ENCODE results near the gene CHM. TPM values are rescaled to one million over a fixed set of nuclear protein-coding genes. Genes with fewer than 3 reads are reported as not detected.
"Not testable (repeated sequence)": the region's sequence is repeated elsewhere in the genome, so short reads cannot be mapped to it uniquely, and the experiment has no call there.

CHM gene
- total RNA-seq, 1 donor from 2014 or later, result 23.3 TPM

DNA sequence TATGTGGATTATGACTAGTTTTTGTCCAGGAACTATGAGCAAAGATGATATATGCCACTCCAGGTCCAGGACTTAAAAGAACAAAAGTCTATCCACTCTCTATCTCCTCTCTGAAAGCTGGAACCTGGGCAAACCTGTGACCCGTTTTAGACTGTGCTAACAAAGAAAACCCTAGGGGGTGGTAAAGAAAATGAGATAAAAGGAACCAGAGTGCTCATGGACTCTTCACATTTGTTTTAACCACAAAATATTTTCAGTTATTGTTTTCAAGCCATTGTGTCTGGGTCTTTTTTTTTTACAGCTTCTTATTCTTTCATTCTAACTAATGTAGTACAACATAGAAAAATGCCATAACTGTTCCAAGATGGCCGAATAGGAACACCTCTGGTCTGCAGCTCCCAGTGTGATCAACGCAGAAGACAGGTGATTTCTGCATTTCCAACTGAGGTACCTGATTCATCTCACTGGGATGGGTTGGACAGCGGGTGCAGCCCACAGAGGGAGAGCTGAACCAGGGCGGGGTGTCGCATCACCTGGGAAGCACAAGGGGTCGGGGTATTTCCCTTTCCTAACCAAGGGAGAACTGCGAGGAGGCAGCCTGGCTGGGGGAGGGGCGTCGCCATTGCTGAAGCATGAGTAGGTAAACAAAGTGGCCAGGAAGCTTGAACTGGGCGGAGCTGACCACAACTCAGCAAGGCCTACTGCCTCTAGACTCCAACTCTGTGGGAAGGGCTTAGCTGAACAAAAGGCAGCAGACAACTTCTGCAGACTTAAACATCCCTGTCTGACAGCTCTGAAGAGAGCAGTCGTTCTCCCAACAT lies 45.1 kb downstream of the CHM start:
- no peak for DNase-seq (ENCODE audit: low spot score)

- DNase-seq (ENCODE audit: low spot score), result no peak
Observed at GRCh38 chrX:85998954-85999353, 48.4 kb downstream of the CHM start.

GRCh38 chrX:85996555-85996954 lies 50.8 kb downstream of the CHM start:
- DNase-seq (ENCODE audit: low spot score), result no peak

- DNase-seq (ENCODE audit: low spot score), result no peak
Observed at GRCh38 chrX:85995641-85996040, 51.7 kb downstream of the CHM start.

GRCh38 chrX:85994797-85995196 lies 52.6 kb downstream of the CHM start:
- DNase-seq (ENCODE audit: low spot score), result no peak

- DNase-seq (ENCODE audit: low spot score), result no peak
Observed at GRCh38 chrX:85994228-85994627, 53.1 kb downstream of the CHM start.

- no peak for DNase-seq (ENCODE audit: low spot score)
Observed at GRCh38 chrX:85993539-85994197, 53.7 kb downstream of the CHM start.

- no peak for DNase-seq (ENCODE audit: low spot score)
Observed at GRCh38 chrX:85992811-85993229, 54.5 kb downstream of the CHM start.

DNA sequence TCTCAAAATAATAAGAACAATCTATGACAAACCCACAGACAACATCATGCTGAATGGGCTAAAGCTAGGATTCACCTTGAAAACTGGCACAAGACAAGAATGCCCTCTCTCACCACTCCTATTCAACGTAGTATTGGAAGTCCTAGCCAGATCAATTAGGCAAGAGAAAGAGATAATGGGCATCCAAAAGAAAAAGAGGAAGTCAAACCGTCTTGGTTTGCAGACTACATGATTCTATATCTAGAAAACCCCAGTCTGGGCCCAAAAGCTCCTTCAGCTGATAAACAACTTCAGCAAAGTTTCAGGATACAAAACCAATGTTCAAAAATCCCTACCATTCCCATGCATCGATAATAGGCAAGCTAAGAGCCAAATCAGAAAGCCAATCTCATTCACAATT lies 59.0 kb downstream of the CHM start:
- DNase-seq (ENCODE audit: low spot score), result no peak

DNA sequence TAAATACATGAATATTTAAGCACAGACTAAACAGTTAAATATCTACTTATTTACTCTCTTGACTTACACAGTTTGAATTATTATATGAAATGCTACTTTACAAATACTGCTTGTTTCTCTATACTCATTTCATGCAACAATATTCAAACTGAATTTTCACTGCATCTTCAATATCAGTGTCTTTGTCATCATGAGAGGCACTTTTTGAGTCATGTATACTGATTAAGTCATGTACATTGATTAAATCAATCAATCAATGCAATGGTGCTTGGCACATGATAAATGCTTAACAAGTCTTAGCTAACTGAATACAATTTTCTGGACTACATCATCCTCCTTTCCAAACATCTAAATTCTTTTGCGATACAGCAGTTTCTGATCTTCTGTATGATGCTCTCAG lies 67.1 kb downstream of the CHM start:
- DNase-seq (ENCODE audit: low spot score), result no peak

GRCh38 chrX:85977218-85977617 lies 70.1 kb downstream of the CHM start:
- DNase-seq (ENCODE audit: low spot score), result no peak

GRCh38 chrX:85972351-85972750 lies 75.0 kb downstream of the CHM start:
- DNase-seq (ENCODE audit: low spot score), result not testable (repeated sequence)

DNA sequence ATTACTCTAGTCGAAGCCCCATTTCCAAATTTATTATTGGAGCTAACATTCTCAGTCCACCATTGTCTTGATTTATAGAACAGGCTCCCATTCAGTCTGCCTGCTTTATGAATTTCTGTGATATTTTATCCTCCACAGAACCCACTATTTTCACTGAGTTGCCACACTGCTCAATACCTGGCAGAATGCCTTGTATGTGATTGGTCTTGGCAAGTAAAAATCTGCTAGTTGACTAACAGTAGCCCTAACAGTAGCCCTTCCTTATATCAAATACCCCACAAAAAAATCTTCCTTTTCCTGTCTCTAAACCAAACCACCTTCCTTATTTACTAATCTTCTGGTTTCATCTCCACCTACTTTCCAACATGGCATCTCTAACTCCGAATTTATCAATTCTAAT lies 82.6 kb downstream of the CHM start:
- no peak for DNase-seq (ENCODE audit: low spot score)

DNA sequence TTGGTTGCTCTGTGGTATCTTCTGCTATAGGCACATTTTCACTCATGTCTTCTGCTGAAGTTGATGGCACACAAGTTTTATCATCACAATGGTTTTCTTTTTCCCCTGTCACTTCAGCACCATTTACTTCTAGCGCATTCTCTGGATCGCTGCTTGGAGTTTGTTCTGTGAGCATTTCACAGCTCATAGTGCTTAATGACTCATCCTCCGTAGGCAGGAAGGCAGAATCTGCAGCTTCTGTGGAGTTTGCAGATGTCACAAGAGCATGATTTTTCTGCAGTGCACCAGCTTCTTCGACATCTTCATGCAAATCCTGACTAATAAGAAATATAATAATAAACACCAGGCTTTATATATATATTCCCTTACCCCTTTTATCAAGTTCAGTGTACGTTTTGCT lies 83.6 kb downstream of the CHM start:
- DNase-seq (ENCODE audit: low spot score), result no peak

DNA sequence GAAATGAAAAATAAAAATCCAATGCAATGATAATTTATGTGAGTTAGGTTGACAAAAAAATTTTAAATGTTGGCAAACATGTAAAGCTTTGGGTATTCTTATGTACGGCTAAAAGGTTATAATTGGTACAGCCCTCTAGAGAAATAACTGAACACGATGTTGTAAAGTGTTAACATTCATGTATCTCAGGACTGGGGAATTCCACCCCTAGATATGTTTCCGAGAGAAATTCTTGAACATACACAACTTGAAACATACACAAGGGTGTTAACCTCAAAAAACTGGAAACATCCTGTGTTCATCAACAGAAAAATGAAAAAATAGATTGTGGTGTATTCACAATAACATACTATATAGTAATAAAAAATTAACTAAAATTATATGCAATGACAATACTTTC lies 91.8 kb downstream of the CHM start:
- DNase-seq (ENCODE audit: low spot score), result no peak

DNA sequence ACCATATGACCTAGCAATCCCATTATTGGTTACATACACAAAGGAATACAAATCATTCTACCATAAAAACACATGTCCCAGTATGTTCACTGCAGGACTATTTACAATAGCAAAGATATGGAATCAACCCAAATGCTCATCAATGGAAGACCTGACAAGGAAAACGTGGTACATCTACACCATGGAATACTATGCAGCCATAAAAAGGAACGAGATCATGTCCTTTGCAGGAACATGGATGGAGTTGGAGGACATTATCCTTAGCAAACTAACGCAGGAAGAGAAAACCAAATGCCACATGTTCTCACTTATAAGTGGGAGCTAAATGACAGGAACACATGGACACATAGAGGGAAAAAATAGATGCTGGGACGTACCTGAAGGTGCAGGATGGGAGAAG lies 102.6 kb downstream of the CHM start:
- not testable (repeated sequence) for DNase-seq (ENCODE audit: low spot score)

DNA sequence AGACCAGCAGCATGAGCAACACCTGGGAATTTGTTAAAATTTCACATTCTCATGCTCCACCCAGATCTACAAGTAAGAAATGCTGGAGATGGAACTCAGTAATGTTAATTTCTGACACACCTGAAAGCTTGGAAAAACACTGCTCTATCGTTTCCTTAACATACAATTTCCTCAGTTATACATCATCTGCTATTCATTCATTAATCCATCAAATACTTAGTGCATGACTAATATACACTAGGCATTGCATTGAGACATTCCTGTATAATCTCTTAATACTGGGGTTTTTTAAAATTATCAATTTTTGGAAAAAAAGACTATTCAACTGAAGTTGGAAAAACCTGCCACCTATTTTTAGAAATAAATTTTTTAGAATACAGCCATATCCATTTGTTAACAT lies 106.1 kb downstream of the CHM start:
- no peak for DNase-seq (ENCODE audit: low spot score)

DNA sequence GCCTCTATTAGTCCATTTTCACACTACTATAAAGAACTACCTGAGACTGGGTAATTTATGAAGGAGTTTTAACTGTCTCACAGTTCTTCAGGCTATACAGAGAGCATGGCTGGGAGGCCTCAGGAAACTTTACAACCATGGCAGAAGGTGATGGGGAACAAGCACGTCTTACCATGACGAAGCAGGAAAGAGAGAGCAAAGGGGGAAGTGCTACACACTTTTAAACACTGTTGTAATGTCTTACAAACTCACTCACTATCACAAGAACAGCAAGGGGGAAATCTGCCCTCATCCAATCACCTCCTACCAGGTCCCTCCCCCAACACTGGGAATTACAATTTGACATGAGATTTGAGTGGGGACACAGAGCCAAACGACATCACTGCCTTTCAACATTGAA lies 107.4 kb downstream of the CHM start:
- not testable (repeated sequence) for DNase-seq (ENCODE audit: low spot score)

DNA sequence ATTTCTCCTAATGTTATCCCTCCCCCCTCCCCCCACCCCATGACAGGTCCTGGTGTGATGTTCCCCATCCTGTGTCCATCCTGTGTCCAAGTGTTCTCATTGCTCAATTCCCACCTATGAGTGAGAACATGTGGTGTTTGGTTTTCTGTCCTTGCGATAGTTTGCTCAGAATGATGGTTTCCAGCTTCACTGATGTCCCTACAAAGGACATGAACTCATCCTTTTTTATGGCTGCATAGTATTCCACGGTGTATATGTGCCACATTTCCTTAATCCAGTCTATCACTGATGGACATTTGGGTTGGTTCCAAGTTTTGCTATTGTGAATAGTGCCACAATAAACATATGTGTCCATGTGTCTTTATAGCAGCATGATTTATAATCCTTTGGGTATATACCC lies 113.0 kb downstream of the CHM start:
- not testable (repeated sequence) for DNase-seq (ENCODE audit: low spot score)

DNA sequence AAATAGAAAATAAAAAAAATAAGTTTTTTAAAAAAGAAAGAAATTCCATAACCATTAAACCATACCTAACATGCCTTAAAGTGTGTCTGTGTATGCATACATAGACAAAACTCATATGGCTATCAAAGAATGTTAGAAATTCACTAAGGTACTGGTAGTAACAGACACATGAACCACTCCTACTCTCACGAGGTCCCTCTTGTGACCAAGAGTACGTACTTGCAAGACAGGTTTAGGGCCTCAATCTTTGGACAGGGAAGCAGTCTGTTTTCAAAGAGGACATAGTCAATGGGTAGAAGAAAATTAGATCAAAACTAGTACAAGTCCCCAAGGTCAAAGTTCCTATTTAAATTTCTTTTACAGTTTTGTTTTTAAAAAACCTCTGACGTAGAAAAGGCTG lies 117.3 kb downstream of the CHM start:
- no peak for DNase-seq (ENCODE audit: low spot score)

- no peak for DNase-seq (ENCODE audit: low spot score)
Observed at GRCh38 chrX:85928606-85929005, 118.8 kb downstream of the CHM start.

- DNase-seq (ENCODE audit: low spot score), result no peak
Observed at GRCh38 chrX:85927740-85928139, 119.6 kb downstream of the CHM start.

- no peak for DNase-seq (ENCODE audit: low spot score)
Observed at GRCh38 chrX:85922821-85923220, 124.5 kb downstream of the CHM start.
